AG09319 (cell line): Measurements from ENCODE around the gene LHX1.

Experiments used
- DNase-seq: peaks from one replicate; pipeline ENCODE4 v3.0.0-alpha.2; 2010; ENCODE audit warnings: low read depth; ENCODE audit errors: extremely low read depth
- CTCF ChIP-seq: IDR thresholded peaks from 2 replicates; pipeline ENCODE4 v1.5.1; 2011; ENCODE audit warnings: low read depth, mild to moderate bottlenecking, inconsistent platforms, low read length, moderate library complexity

The LHX1 gene

GRCh38 chr17:36931697-36932382, 5.4 kb upstream of the LHX1 start:
- no peak for DNase-seq

GRCh38 chr17:36932383-36932693, 4.9 kb upstream of the LHX1 start:
- TF ChIP-seq CTCF, result no peak
- DNase-seq, result no peak

More at GRCh38 chr17:36931697-36932382, 5.4 kb upstream of the LHX1 start:
- no peak for TF ChIP-seq CTCF

GRCh38 chr17:36932694-36933511, 4.4 kb upstream of the LHX1 start:
- TF ChIP-seq CTCF, result no peak
- DNase-seq, result no peak

- DNase-seq, result no peak
- no peak for TF ChIP-seq CTCF
Measured at GRCh38 chr17:36933512-36934143, 3.6 kb upstream of the LHX1 start.

- TF ChIP-seq CTCF, result no peak
Measured at GRCh38 chr17:36934144-36934691, 3.1 kb upstream of the LHX1 start.

GRCh38 chr17:36934692-36935630, 2.3 kb upstream of the LHX1 start:
- no peak for TF ChIP-seq CTCF
- no peak for DNase-seq

More at GRCh38 chr17:36934144-36934691, 3.1 kb upstream of the LHX1 start:
- DNase-seq, result no peak
